Measurements from ENCODE around the gene CD55.

CD55 gene

GRCh38 chr1:207362962-207363860, 41.7 kb downstream of the CD55 start:
- no peak for DNase-seq (ENCODE audit: low spot score)

GRCh38 chr1:207363871-207364270, 42.4 kb downstream of the CD55 start:
- DNase-seq (ENCODE audit: low spot score) = no peak

GRCh38 chr1:207364614-207365013, 43.1 kb downstream of the CD55 start:
- no peak for DNase-seq (ENCODE audit: low spot score)

- DNase-seq (ENCODE audit: low spot score) = no peak
These were observed 43.6 kb downstream of the CD55 start for GRCh38 chr1:207365063-207365462.

GRCh38 chr1:207366022-207366421, 44.5 kb downstream of the CD55 start:
- no peak for DNase-seq (ENCODE audit: low spot score)

GRCh38 chr1:207388721-207389120, 67.2 kb downstream of the CD55 start:
- DNase-seq (ENCODE audit: low spot score) = no peak

GRCh38 chr1:207389728-207390464, 68.4 kb downstream of the CD55 start:
- no peak for DNase-seq (ENCODE audit: low spot score)

GRCh38 chr1:207393610-207394009, 72.1 kb downstream of the CD55 start:
- no peak for DNase-seq (ENCODE audit: low spot score)

GRCh38 chr1:207396168-207396746, 74.8 kb downstream of the CD55 start:
- no peak for DNase-seq (ENCODE audit: low spot score)

- no peak for DNase-seq (ENCODE audit: low spot score)
These were observed 76.0 kb downstream of the CD55 start for GRCh38 chr1:207397525-207397926.

GRCh38 chr1:207398986-207399385, 77.5 kb downstream of the CD55 start:
- no peak for DNase-seq (ENCODE audit: low spot score)

GRCh38 chr1:207401578-207401977, 80.1 kb downstream of the CD55 start:
- no peak for DNase-seq (ENCODE audit: low spot score)

GRCh38 chr1:207402744-207403143, 81.3 kb downstream of the CD55 start:
- DNase-seq (ENCODE audit: low spot score) = no peak

GRCh38 chr1:207404849-207405525, 83.5 kb downstream of the CD55 start:
- peak; percentile 52 for DNase-seq (ENCODE audit: low spot score)

- DNase-seq (ENCODE audit: low spot score) = no peak
These were observed 84.3 kb downstream of the CD55 start for GRCh38 chr1:207405814-207406213.

- no peak for DNase-seq (ENCODE audit: low spot score)
These were observed 86.3 kb downstream of the CD55 start for GRCh38 chr1:207407655-207408260.

Data from HuH-7.5 (cell line).